ENCODE measurements around the gene OR7G3.

DNA sequence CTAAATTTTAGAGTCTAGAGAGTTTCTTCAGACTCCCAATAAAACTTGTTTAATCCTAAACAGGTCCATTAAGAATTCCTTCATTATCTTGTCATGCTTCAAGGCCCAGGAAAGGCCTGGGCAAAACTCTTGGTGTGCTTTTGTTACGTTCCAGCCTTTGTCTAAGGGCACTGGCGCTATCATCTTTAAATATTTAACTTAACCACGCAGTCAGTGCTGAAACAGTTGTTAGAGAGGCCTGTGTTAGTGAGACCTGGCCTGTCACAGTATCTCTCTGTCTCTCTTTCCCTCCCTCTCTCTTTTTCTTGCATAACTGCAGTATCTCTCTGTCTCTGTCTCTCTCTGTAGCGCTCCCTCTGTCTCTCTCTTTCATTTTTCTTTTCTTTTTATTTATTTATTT, 48.1 kb downstream of the OR7G3 start:
- TF ChIP-seq CTCF (IDR thresholded peaks at IDR 0.05) (no peak), POLR2A (IDR thresholded peaks at IDR 0.05) (no peak)
